ENCODE results near the gene LRRC26.

GRCh38 chr9:137215196-137215986 lies 45.5 kb upstream of the LRRC26 start:
- TF ChIP-seq POLR2AphosphoS5 (IDR thresholded peaks at IDR 0.05; ENCODE audit: borderline replicate concordance, low read depth, low read length): no peak
- TF ChIP-seq EZH2 (IDR thresholded peaks at IDR 0.05): no peak
- no peak for TF ChIP-seq FOXP2 (optimal IDR thresholded peaks at IDR 0.05; ENCODE audit: control extremely low read depth, extremely low read length, insufficient read depth)

Data from SK-N-MC (cell line).